ENCODE data around the gene ASGR2. TPM values are rescaled to one million over a fixed set of nuclear protein-coding genes. Genes with fewer than 3 reads are reported as not detected.

ASGR2 gene
- total RNA-seq, 3 donors from 2014 or later = 0.96 TPM; not detected in 2

DNA sequence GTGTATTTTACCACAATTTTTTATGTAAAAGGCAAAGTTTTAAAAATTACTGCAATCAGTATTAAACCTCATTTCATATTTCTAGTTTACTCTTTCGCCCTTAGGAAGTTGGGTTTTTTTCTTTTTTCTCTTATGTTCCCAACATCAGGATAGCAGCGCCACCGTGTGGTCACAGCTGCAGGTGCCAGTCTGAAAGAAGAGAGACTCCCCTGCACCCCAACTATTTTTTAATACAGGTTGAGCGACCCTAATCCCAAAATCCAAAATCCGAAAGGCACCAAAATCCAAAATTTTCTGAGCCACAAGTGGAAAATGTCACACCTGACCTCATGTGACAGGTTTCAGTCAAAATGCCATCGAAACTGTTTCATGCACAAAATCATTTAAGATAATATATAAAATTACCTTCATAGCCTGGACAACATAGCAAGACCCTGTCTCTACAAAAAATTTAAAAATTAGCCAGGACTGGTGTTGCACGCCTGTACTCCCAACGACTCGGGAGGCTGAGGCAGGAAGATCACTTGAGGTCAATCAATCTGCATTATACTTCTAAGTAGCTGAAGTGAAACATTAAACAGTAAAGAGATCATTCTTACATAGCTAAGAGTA, 21.8 kb upstream of the ASGR2 start:
- DNase-seq = peak; percentile 71 to 91 (median 77)
- Histone ChIP-seq H3K9me3 (no peaks in the 10 kb centered on the region), H3K4me3 (no peak overlapping the region), H3K4me1 (ENCODE audit: low read depth) (peaks cover 9% of the 10 kb centered on the region), H3K36me3 (ENCODE audit: low read depth) (no peaks in the 10 kb centered on the region)
- TF ChIP-seq CTCF (IDR thresholded peaks at IDR 0.05) = peak; percentile 67
- intact Hi-C loops (cut with DNase I, micrococcal nuclease) = loop anchor here in 1 of 2 donors (5.0 kb wide), 1 partner anchor 84 kb away; no protein-coding TSS in a partner anchor
- ATAC-seq = no peak

- no peak overlapping the region for H3K4me3 ChIP-seq
- TF ChIP-seq CTCF (IDR thresholded peaks at IDR 0.05) = no peak
- no peaks in the 10 kb centered on the region for H3K36me3 ChIP-seq (ENCODE audit: low read depth)
- no peak for DNase-seq
- intact Hi-C loops (cut with DNase I, micrococcal nuclease) = loop anchor here in 1 of 2 donors (5.0 kb wide), 1 partner anchor 82 kb away; no protein-coding TSS in a partner anchor
- H3K4me1 ChIP-seq (ENCODE audit: low read depth) = no peaks in the 10 kb centered on the region
- no peak for ATAC-seq
- no peaks in the 10 kb centered on the region for H3K9me3 ChIP-seq
Observed at GRCh38 chr17:7133916-7134315, 19.3 kb upstream of the ASGR2 start.

DNA sequence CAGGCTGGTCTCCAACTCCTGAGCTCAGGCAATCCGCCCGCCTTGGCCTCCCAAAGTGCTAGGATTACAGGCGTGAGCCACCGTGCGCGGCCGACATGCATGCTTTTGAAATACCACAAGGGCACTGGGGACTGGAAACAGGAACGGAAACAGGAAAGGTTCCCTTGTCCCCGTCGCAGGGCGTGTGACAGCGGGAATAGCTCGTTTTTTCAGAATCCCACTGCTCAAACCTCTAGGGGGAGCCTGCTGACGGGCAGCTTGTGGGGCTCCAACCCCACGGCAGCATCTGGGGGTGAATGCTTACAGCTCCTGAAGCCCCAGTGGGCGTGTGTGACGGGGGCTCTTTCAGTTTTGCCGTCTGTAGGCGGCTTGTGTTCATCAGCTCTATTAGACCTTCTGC, 18.8 kb upstream of the ASGR2 start:
- Histone ChIP-seq H3K4me3 (no peak overlapping the region), H3K36me3 (ENCODE audit: low read depth) (no peaks in the 10 kb centered on the region), H3K4me1 (ENCODE audit: low read depth) (no peaks in the 10 kb centered on the region), H3K9me3 (no peaks in the 10 kb centered on the region)
- DNase-seq = no peak
- intact Hi-C loops (cut with DNase I, micrococcal nuclease) = loop anchor here in 1 of 2 donors (5.0 kb wide), 1 partner anchor 81 kb away; no protein-coding TSS in a partner anchor
- no peak for TF ChIP-seq CTCF (IDR thresholded peaks at IDR 0.05)
- peak; percentile 37 for ATAC-seq

GRCh38 chr17:7132511-7133094, 18.0 kb upstream of the ASGR2 start:
- ATAC-seq (peak; percentile 46), DNase-seq (no peak)
- H3K36me3 ChIP-seq (ENCODE audit: low read depth) = no peaks in the 10 kb centered on the region
- no peak overlapping the region for H3K4me3 ChIP-seq
- H3K9me3 ChIP-seq = no peaks in the 10 kb centered on the region
- H3K4me1 ChIP-seq (ENCODE audit: low read depth) = no peaks in the 10 kb centered on the region
- no peak for TF ChIP-seq CTCF (IDR thresholded peaks at IDR 0.05)
- intact Hi-C loops (cut with DNase I, micrococcal nuclease) = loop anchor here in 1 of 2 donors (5.0 kb wide), 1 partner anchor 80 kb away; no protein-coding TSS in a partner anchor

- H3K9me3 ChIP-seq = no peaks in the 10 kb centered on the region
- no peaks in the 10 kb centered on the region for H3K36me3 ChIP-seq (ENCODE audit: low read depth)
- intact Hi-C loops (cut with DNase I, micrococcal nuclease) = loop anchor here in 1 of 2 donors (5.0 kb wide), 1 partner anchor 79 kb away; no protein-coding TSS in a partner anchor
- DNase-seq (no peak), ATAC-seq (no peak)
- H3K4me1 ChIP-seq (ENCODE audit: low read depth) = no peaks in the 10 kb centered on the region
- no peak overlapping the region for H3K4me3 ChIP-seq
- no peak for TF ChIP-seq CTCF (IDR thresholded peaks at IDR 0.05)
Observed at GRCh38 chr17:7131423-7131791, 16.8 kb upstream of the ASGR2 start.

All from mucosa of descending colon (tissue), 3 donors.